Measurements from ENCODE around the gene XPNPEP3.
A peak's percentile ranks its signal among the peaks of the same experiment; 100 is the strongest.

XPNPEP3 gene

GRCh38 chr22:40819599-40820140, 37.3 kb upstream of the XPNPEP3 start (continued):
- TF ChIP-seq ZNF747 (tag by site-specific recombination; IDR thresholded peaks at IDR 0.05) (no peak), ZNF830 (tag by site-specific recombination; IDR thresholded peaks at IDR 0.05; ENCODE audit: low read depth) (no peak), ZNF623 (tag by site-specific recombination; IDR thresholded peaks at IDR 0.05) (no peak), OSR2 (tag by site-specific recombination; IDR thresholded peaks at IDR 0.05) (no peak), ZNF354C (tag by site-specific recombination; IDR thresholded peaks at IDR 0.05; ENCODE audit: borderline replicate concordance, low read depth) (no peak), ZNF510 (tag by site-specific recombination; IDR thresholded peaks at IDR 0.05; ENCODE audit: insufficient replicate concordance) (no peak), ZNF558 (tag by site-specific recombination; IDR thresholded peaks at IDR 0.05) (no peak), ZNF202 (tag by site-specific recombination; IDR thresholded peaks at IDR 0.05; ENCODE audit: borderline replicate concordance) (no peak), ZNF341 (tag by site-specific recombination; IDR thresholded peaks at IDR 0.05; ENCODE audit: low read depth) (no peak), ZNF362 (tag by site-specific recombination; IDR thresholded peaks at IDR 0.05) (0 out of 2 replicates have a peak, but pooled peaks have one; percentile 41), ZSCAN30 (tag by site-specific recombination; IDR thresholded peaks at IDR 0.05) (0 out of 2 replicates have a peak, but pooled peaks have one; percentile 8), ZNF18 (tag by site-specific recombination; IDR thresholded peaks at IDR 0.05) (no peak), ZNF394 (tag by site-specific recombination; IDR thresholded peaks at IDR 0.05; ENCODE audit: borderline replicate concordance) (no peak), ZNF391 (tag by site-specific recombination; IDR thresholded peaks at IDR 0.05; ENCODE audit: borderline replicate concordance, low read depth) (no peak), ZBTB10 (tag by site-specific recombination; IDR thresholded peaks at IDR 0.05) (no peak), ZNF518A (tag by site-specific recombination; conservative IDR thresholded peaks at IDR 0.05; ENCODE audit: low read depth) (no peak), ZNF555 (tag by site-specific recombination; conservative IDR thresholded peaks at IDR 0.05) (no peak), ZNF221 (tag by site-specific recombination; IDR thresholded peaks at IDR 0.05; ENCODE audit: borderline replicate concordance) (no peak), PRDM2 (tag by site-specific recombination; IDR thresholded peaks at IDR 0.05; ENCODE audit: borderline replicate concordance) (no peak), ZNF426 (tag by site-specific recombination; IDR thresholded peaks at IDR 0.05) (no peak), ZNF423 (tag by site-specific recombination; IDR thresholded peaks at IDR 0.05) (no peak), ZNF16 (tag by site-specific recombination; IDR thresholded peaks at IDR 0.05; ENCODE audit: low read depth) (no peak)
